PC-3 (cell line): ENCODE results near the gene DYNC1I1. TPM values are rescaled to one million over a fixed set of nuclear protein-coding genes. Genes with fewer than 3 reads are reported as not detected.

Source experiments
- ATAC-seq: fragments of 200-7000 bp; cut with Tn5 transposase; 2 replicates; pipeline ENCODE4 v1.9.1; 2020; ENCODE audit warnings: mild to moderate bottlenecking, moderate library complexity
- BruUV-seq: library from RNA; stranded (reverse); fragments of 400-500 nt; replicated peaks from 2 replicates; lab custom pipeline; 2021; lab: Mats Ljungman, UMichigan
- CTCF ChIA-PET: fragments of 300-600 bp; sonication (Branson Sonifier 250); formaldehyde crosslinking; loops from one replicate; lab custom pipeline; 2022; ENCODE audit warnings: antibody characterized with exemption; lab: Charles Lee
- POLR2A ChIA-PET: fragments of 300-600 bp; sonication (Branson Sonifier 250); formaldehyde crosslinking; loops from one replicate; lab custom pipeline; 2022; ENCODE audit warnings: antibody characterized with exemption; ENCODE audit not compliant: unreplicated experiment; lab: Charles Lee
- DNase-seq: peaks from one replicate; pipeline ENCODE4 v3.0.0-alpha.2; 2015
- H2AFZ ChIP-seq: fragments of 300-600 bp; sonication (generic); 2 replicates; pipeline ENCODE4 v1.6.0; 2016; ENCODE audit warnings: antibody characterized with exemption, low read length
- H3F3A ChIP-seq: fragments of 300-600 bp; sonication (generic); one replicate; pipeline ENCODE4 v1.6.0; 2017; ENCODE audit warnings: antibody characterized with exemption, low read length, control low read depth, mild to moderate bottlenecking; ENCODE audit not compliant: unreplicated experiment
- H3K27ac ChIP-seq: fragments of 300-600 bp; sonication (generic); 2 replicates; pipeline ENCODE4 v1.5.1; 2016; ENCODE audit warnings: mild to moderate bottlenecking, low read length
- H3K27me3 ChIP-seq: fragments of 300-600 bp; sonication (generic); 2 replicates; pipeline ENCODE4 v1.6.1; 2016; ENCODE audit warnings: low read length, mixed read lengths
- H3K36me3 ChIP-seq: fragments of 300-600 bp; sonication (generic); 2 replicates; pipeline ENCODE4 v1.6.1; 2016; ENCODE audit warnings: low read depth, mixed run types, low read length, mixed read lengths
- H3K4me1 ChIP-seq: fragments of 300-600 bp; sonication (generic); 2 replicates; pipeline ENCODE4 v1.5.1; 2016; ENCODE audit warnings: low read length; ENCODE audit not compliant: insufficient read depth
- H3K4me2 ChIP-seq: fragments of 300-600 bp; sonication (generic); 2 replicates; pipeline ENCODE4 v1.6.0; 2016; ENCODE audit warnings: low read length
- H3K4me3 ChIP-seq: fragments of 300-600 bp; sonication (generic); 2 replicates; pipeline ENCODE4 v1.5.1; 2016; ENCODE audit warnings: mild to moderate bottlenecking, low read length, mixed read lengths
- H3K79me2 ChIP-seq: fragments of 300-600 bp; sonication (generic); 2 replicates; pipeline ENCODE4 v1.6.1; 2017; ENCODE audit warnings: low read length, mixed read lengths
- H3K9ac ChIP-seq: fragments of 300-600 bp; sonication (generic); 2 replicates; pipeline ENCODE4 v1.6.0; 2016; ENCODE audit warnings: mild to moderate bottlenecking, low read length
- H3K9me2 ChIP-seq: fragments of 300-600 bp; sonication (generic); replicated peaks from 2 replicates; pipeline ENCODE4 v1.6.1; 2016; ENCODE audit warnings: mixed run types, low read length, mixed read lengths
- H3K9me3 ChIP-seq: fragments of 300-600 bp; sonication (generic); 2 replicates; pipeline ENCODE4 v1.6.1; 2016; ENCODE audit warnings: low read length, mixed read lengths
- H4K20me1 ChIP-seq: fragments of 300-600 bp; sonication (generic); 2 replicates; pipeline ENCODE4 v1.6.1; 2016; ENCODE audit warnings: low read length, mixed read lengths
- EZH2 ChIP-seq: fragments of 300-600 bp; sonication (generic); IDR thresholded peaks from one replicate; pipeline ENCODE4 v1.6.1; 2017; ENCODE audit warnings: antibody characterized with exemption, mild to moderate bottlenecking, low read length; ENCODE audit not compliant: unreplicated experiment
- EZH2phosphoT487 ChIP-seq: fragments of 300-600 bp; sonication (generic); IDR thresholded peaks from 2 replicates; pipeline ENCODE4 v1.6.1; 2018; ENCODE audit warnings: mild to moderate bottlenecking, antibody characterized with exemption, low read length, borderline replicate concordance
- intact Hi-C: fragments of 100-400 bp; cut with micrococcal nuclease; formaldehyde crosslinking; loops from 2 replicates; pipeline ENCODE4 v1.9.0; 2023
- total RNA-seq: library from RNA; depleted of rRNA; stranded (reverse); fragments of >200 nt; gene quantifications from 2 replicates; pipeline ENCODE4 v1.2.3, GENCODE V29; 2014
- TF ChIP-seq, protein P1 (sequence below): fragments of 300-600 bp; sonication (generic); conservative IDR thresholded peaks from 2 replicates; pipeline ENCODE4 v1.5.1; 2017; ENCODE audit warnings: antibody characterized with exemption, low read depth, mild to moderate bottlenecking, low read length

The DYNC1I1 gene
- total RNA-seq, 1 experiment from 2014 or later: 2.4 TPM

DNA sequence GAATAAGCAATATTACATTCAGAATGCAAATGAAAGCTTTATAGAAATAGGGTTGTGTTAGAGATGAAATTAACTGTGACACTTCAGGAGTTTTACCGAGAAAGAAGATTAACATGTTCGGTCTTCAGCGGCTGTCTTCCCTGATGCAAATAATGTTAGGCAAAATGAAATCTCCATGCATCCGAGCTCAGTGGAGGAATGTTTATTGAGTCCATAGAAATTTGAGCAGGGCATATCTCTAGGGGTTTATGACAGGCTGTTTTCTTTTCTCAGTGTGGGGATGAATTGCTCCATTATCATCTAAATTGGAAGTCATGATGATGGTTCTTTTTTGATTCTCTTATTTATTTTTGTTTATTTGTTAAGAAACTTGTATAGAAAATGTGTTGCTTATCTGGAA lies 31.7 kb downstream of the DYNC1I1 start:
- H4K20me1 ChIP-seq: no peaks in the 10 kb centered on the region

GRCh38 chr7:95805909-95806308 lies 33.6 kb downstream of the DYNC1I1 start:
- H3K9me3 ChIP-seq: no peaks in the 10 kb centered on the region
- no peak for DNase-seq
- no peaks in the 10 kb centered on the region for H4K20me1 ChIP-seq
- no peak overlapping the region for H2AFZ ChIP-seq
- H3K27ac ChIP-seq: no peak overlapping the region
- intact Hi-C loops: no loop called here
- H3K9ac ChIP-seq: no peak overlapping the region
- TF ChIP-seq, protein P1, sequence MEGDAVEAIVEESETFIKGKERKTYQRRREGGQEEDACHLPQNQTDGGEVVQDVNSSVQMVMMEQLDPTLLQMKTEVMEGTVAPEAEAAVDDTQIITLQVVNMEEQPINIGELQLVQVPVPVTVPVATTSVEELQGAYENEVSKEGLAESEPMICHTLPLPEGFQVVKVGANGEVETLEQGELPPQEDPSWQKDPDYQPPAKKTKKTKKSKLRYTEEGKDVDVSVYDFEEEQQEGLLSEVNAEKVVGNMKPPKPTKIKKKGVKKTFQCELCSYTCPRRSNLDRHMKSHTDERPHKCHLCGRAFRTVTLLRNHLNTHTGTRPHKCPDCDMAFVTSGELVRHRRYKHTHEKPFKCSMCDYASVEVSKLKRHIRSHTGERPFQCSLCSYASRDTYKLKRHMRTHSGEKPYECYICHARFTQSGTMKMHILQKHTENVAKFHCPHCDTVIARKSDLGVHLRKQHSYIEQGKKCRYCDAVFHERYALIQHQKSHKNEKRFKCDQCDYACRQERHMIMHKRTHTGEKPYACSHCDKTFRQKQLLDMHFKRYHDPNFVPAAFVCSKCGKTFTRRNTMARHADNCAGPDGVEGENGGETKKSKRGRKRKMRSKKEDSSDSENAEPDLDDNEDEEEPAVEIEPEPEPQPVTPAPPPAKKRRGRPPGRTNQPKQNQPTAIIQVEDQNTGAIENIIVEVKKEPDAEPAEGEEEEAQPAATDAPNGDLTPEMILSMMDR: no peak
- TF ChIP-seq EZH2 (no peak), EZH2phosphoT487 (no peak)
- H3F3A ChIP-seq: no peaks in the 10 kb centered on the region
- no TSS peak for BruUV-seq
- no peaks in the 10 kb centered on the region for H3K79me2 ChIP-seq
- no peaks in the 10 kb centered on the region for H3K4me1 ChIP-seq
- H3K36me3 ChIP-seq: no peaks in the 10 kb centered on the region
- no peaks in the 10 kb centered on the region for H3K27me3 ChIP-seq
- ChIA-PET POLR2A (no interaction called here), CTCF (no interaction called here)
- no peaks in the 10 kb centered on the region for H3K9me2 ChIP-seq
- H3K4me3 ChIP-seq: no peak overlapping the region
- ATAC-seq: no peak
- no peak overlapping the region for H3K4me2 ChIP-seq

More for the DNA sequence above, 31.7 kb downstream of the DYNC1I1 start:
- no peaks in the 10 kb centered on the region for H3K9me2 ChIP-seq
- no peak overlapping the region for H3K4me2 ChIP-seq
- BruUV-seq: no TSS peak
- ATAC-seq (no peak), DNase-seq (no peak)
- ChIA-PET POLR2A (no interaction called here), CTCF (no interaction called here)
- intact Hi-C loops: no loop called here
- TF ChIP-seq, protein P1: no peak
- TF ChIP-seq EZH2: no peak
- no peak for TF ChIP-seq EZH2phosphoT487
- H3K4me3 ChIP-seq: no peak overlapping the region
- no peak overlapping the region for H3K9ac ChIP-seq
- no peak overlapping the region for H2AFZ ChIP-seq
- H3F3A ChIP-seq: no peaks in the 10 kb centered on the region
- H3K79me2 ChIP-seq: no peaks in the 10 kb centered on the region
- H3K36me3 ChIP-seq: no peaks in the 10 kb centered on the region
- no peak overlapping the region for H3K27ac ChIP-seq
- H3K4me1 ChIP-seq: no peaks in the 10 kb centered on the region
- no peaks in the 10 kb centered on the region for H3K27me3 ChIP-seq
- no peaks in the 10 kb centered on the region for H3K9me3 ChIP-seq

GRCh38 chr7:95808396-95808795 lies 36.0 kb downstream of the DYNC1I1 start:
- TF ChIP-seq EZH2phosphoT487 (no peak), EZH2 (no peak)
- TF ChIP-seq, protein P1: no peak
- ChIA-PET CTCF (no interaction called here), POLR2A (no interaction called here)
- no peak overlapping the region for H2AFZ ChIP-seq
- no peaks in the 10 kb centered on the region for H3K9me2 ChIP-seq
- ATAC-seq: no peak
- H3K4me2 ChIP-seq: no peak overlapping the region
- no peaks in the 10 kb centered on the region for H3F3A ChIP-seq
- intact Hi-C loops: no loop called here
- no peaks in the 10 kb centered on the region for H3K4me1 ChIP-seq
- H3K9me3 ChIP-seq: no peaks in the 10 kb centered on the region
- BruUV-seq: no TSS peak
- H3K27me3 ChIP-seq: no peaks in the 10 kb centered on the region
- no peak overlapping the region for H3K27ac ChIP-seq
- no peaks in the 10 kb centered on the region for H3K79me2 ChIP-seq
- no peak overlapping the region for H3K9ac ChIP-seq
- no peak for DNase-seq
- no peaks in the 10 kb centered on the region for H4K20me1 ChIP-seq
- no peak overlapping the region for H3K4me3 ChIP-seq
- H3K36me3 ChIP-seq: no peaks in the 10 kb centered on the region
